GM18870 (cell line): Measurements from ENCODE around the gene POLR2E.

Experiments
- ATAC-seq: cut with Tn5 transposase; IDR thresholded peaks from one replicate; pipeline ENCODE4 v1.9.1; 2021; ENCODE audit warnings: moderate library complexity; ENCODE audit not compliant: unreplicated experiment

The POLR2E gene

DNA sequence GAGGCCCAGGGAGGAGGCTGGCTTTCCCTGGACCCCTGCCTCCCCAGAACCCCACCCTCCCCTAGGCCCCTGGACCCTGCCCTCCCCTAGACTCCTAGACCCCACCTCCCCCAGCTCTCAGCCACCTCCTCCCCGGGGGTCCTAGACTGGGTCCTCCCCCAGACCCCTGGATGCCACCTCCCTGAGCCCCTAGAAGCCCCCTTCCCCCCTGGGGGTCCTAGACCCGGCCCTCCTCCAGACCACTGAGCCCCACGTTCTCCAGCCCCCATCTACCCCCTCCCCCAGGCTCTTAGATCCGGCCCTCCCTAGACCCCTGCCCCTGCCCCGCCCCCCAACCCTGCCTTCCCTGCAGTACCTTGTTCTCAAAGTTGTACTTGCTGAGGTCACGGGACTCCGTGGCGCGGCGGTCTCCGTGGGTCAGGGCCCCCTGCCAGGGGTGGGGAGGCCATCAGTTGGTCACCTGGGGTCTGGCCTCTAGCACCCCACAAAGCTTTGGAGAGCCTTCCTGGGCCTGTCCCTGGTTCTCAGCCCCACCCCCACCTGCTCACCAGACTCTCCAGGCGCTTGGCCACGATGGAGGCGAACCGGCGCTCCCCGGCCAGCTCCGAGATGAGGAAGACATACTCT lies 16.6 kb upstream of the POLR2E start:
- no peak for ATAC-seq

DNA sequence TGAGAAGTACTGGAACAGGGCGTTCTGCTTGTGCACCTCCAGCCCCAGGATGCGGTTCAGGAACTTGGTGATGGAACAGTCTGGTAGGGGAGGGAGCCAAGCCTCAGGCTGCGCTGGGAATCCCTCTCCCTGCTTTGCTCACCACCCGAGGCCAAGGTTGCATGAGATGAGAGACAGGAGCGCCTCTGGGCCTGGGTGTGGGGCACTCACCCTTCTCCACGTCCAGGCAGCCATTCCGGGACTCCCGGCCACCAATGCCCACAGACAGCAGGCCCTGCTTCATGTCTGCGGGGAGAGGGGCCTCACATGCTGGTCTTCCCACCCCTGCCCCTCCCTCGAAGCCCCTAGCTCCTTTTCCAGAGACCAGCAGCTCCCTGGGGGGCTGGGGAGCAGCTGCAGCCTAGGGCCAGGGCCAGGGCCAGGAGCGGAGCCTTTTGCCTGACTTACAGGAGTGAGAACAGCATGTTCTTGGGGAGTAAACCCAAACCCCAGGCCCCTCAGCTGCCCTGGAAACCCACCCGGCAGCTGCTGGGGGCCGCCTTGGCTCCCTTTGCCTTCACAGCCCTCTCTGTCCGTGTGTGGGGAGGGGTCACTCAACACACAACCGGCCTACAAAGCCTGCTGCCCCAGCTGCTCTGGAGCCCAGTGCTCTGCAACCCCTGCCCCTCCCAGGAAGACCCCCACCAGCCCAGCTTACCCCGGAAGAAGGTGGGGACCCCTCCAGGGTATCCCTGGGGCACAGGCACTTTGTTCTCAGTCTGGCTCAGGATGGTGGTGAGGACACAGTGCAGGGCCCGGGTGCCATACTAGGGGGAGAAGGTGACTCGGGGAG lies 15.8 kb upstream of the POLR2E start:
- no peak for ATAC-seq

DNA sequence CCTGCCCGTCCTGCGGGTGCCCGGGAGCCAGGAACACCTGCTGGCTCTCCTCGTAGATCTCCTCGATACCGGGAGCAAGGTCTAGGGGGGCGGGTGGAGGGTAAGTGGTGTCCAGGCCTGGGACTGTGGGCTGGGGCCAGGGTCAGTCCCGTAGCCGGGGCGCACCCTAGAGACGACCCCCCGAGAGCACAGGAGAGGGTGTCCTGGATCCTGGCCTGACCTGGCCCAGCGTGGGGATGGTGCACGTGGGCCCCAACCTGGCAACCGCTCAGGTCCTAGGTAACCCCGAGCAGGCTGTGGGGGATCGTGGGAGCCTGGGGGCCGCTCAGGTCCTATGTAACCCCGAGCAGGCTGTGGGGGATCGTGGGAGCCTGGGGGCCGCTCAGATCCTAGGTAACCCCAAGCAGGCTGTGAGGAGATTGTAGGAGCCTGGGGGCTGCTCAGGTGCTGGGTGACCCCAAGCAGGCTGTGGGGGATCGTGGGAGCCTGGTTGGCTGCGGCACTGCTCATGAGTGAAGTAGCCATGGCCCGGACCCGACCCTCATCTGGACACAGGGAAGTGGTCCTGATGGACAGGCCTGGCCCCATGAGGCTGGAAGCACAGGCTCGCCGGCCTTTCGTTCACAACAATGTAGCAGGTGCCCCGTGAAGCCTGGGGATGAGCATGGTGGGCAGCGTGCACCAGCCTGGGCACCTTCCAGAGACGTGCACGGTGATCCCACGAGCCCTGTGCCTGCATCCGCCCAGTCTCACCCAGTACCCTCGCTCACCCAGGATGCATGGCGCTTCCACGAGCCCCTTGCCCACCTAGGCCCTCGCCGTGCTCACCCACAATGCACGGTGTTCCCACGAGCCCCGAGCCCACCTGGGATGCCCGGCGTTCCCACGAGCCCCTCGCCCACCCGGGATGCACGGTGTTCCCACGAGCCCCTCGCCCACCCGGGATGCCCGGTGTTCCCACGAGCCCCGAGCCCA lies 14.8 kb upstream of the POLR2E start:
- no peak for ATAC-seq

DNA sequence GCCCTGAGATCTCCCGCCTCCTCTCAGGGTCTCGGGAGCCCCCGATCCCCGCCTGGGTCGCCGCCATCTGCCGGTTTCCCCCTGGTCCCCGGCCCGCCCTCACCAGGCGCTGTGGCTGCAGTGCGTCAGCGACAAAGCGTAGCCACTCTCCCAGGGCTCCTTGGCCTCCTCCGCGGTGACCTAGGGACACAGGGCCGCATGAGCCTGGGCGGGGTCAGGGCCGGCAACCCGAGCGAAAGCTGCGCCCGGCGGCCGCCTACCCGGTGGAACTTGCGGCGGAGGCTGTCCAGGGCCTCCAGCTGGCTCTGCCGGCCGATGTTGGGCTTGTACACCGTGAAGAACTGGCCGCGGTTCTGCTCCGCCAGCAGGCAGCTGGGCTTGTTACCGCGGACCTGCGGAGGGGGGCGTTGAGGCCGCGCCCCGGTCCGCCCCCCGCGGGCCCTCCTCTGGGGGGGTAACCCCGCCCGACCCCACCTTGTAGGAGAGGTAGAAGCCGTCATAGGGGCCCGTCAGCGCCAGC lies 13.9 kb upstream of the POLR2E start:
- no peak for ATAC-seq

DNA sequence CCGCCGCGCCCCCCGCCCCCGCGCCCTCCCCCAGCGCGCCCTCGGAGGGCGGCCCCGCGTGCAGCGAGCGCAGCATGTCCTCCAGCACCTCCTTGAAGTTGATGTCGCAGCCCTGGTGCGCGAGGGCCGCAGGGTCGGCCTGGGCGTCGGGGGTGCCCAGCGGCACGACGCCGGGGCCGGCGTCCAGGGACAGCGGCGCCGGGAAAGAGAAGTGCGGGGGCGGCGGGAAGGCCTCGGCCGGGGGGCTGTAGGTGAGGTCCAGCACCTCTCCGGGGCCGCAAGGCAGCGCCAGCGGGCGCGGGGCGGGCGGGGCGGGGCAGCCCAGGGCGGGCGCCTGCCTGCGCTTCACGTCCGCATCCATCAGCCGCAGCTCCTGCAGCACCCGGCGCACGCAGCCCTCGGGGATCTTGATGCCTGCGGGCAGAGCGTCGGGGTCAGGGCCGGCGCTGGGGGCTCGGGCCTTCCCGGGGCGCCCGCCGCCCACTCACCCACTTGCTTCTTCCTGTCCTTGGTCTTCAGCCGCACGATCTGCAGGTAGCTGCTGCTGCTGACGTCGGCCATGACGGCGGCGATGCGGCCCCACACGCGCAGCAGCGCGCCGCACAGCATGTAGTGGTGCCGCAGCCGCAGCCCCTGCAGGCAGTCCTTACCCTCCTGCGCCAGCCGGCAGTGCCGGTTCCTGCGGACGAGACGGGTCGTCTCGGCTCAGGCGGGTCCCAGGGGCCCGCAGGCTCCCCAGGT lies 13.3 kb upstream of the POLR2E start:
- no peak for ATAC-seq

DNA sequence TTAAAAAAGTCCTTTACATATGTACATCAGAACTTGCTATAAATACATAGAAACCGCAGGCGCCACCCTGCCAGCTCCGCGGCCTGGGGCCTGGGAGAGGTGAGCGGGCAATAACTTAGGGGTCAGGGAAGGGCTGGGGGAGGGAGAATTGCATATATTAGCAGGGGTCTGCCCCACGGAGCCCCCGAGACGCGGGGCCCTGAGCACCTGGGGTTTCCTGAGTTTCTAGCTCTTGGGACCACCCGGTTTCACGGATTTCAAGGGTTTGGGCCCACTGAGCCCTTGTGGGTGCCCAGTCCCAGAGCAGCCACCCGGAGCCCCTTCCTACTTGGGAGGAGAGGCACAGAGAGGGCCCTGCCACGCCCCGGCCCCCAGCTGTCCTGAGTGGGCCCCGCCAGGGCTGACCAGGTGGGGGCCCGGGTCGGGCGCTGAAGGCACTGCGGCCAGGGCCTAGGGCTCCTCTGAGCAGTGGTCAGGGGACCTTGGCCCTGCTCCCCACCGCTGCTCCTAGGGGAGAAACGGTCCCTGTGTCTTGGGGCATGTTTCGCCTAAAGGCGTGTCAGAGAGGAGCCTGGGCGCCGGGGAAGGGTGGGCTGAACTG lies 12.6 kb upstream of the POLR2E start:
- no peak for ATAC-seq

DNA sequence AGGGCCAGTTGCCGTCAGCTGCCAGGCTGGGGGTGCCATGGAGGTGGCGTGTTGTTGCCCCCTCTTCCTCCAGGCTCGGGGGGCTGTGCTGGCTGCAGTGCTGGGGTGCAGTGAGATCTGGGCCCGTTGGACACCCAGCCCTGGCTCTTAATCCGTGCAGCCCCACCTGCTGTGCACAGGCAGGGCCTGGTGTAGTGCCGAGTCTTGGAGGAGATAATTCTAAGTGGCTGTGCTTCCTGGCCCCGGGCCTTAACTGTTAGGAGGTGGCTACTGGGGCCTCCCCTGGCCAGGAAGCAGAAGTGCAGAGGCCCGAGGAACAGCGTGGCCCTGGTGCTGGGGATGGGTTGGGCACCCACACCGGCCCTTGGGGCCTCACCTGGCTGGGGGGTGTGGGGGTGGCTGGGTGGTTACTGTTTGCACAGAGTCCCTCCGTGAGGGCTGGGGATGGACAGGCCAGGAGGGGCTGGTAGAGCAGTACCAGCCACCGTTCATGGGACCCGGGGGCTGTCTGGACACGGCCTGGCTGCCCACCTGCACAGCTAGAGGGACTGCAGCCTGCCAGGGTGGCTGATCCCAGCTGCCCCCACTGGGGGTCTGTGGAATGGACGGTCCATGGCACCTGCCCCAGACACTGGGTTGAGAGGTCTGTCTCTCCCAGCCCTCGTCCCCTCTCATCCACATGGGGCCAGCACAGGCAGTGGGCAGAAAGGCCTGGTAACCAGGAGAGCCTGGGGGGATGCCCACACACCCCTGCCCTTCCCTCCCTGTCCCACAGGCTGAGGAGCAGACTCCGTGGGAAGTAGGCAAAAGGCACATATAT lies 11.9 kb upstream of the POLR2E start:
- ATAC-seq, result no peak

DNA sequence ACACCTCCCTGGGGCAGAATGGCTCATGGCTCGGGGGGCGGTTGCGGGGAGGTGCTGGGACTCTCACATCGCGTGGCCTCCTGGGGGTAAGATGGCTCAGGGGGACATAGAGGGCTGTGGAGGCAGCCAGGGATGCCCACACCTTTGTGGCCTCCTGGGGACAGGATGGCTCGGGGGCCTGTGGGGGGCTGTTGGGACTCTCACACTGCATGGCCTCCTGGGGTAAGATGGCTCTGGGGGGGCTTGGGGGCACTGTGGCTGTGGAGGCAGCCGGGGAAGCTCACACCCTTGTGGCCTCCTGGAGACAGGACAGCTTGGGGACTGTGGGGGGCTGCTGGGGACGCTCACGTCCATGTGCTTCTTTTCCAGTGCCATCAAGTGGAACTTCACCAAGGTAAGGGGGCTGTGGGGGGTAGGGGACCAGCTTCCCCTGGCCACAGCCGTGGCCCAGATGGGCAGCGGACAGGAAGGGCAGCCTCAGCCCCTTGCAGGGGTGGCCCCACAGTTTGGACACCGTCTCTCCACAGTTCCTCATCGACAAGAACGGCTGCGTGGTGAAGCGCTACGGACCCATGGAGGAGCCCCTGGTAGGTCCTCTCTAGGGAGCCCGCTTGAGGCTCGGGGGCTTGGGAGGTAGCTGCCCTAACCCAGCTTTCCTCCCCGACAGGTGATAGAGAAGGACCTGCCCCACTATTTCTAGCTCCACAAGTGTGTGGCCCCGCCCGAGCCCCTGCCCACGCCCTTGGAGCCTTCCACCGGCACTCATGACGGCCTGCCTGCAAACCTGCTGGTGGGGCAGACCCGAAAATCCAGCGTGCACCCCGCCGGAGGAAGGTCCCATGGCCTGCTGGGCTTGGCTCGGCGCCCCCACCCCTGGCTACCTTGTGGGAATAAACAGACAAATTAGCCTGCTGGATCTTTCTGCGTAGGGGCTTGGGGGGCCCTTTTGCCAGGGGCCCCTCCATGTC lies 11.0 kb upstream of the POLR2E start:
- ATAC-seq, result no peak

DNA sequence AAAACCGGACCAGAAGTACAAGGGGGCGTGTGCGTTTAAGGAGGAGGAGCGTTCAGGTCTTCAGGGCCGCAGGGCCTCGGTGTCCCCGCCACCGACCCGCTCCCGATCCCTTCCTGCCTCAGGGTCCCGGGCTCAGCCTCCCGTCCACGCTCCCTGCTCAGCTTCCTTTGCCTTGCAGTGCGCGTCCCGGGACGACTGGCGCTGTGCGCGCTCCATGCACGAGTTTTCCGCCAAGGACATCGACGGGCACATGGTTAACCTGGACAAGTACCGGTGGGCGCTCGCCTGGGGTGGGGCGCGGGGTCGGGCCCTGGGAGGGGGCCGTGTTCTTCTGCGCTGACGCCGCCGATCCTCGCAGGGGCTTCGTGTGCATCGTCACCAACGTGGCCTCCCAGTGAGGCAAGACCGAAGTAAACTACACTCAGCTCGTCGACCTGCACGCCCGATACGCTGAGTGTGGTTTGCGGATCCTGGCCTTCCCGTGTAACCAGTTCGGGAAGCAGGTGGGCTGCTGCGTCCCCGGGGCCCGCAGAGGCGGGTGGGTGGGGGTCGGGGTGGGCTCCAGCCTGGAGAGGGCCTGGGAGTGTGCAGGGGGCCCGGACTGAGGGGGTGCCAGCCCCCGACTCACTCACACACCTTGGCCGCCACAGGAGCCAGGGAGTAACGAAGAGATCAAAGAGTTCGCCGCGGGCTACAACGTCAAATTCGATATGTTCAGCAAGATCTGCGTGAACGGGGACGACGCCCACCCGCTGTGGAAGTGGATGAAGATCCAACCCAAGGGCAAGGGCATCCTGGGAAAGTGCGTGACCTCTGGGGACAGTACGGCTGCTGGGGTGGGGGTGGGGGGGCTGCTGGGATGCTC lies 10.1 kb upstream of the POLR2E start:
- no peak for ATAC-seq

DNA sequence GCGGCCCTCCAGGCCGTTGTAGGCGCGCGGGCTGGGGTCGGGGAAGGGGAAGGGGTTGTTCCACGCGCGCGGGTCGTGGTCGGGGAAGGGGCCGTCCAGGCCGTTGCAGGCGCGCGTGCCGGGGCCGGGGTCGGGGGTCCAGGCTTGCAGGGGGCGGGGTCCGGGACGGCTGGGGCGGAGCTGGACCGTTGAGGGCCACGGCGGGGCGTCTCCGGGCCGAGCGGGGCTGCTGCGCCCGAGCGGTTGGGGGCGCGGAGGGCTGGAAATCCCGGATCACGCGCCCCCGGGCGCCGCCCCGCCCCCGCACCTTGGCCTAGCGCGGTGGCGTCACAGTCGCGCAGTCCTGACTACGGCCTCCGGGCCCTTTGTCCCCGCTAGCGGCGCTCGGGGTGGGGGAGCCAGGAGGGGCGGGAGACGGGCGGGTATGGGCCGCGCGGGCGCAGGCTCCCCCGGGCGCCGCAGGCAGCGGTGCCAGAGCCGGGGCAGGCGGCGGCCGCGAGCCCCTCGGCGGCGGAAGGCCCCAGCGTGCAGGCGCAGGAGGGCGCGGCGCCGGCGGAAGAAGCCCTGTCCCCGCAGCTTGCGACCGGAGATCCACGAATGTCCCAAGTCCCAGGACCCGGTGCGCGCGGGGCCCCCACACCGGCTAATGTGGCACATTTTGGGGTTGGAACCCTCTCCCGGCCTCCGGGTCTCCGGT lies 9.3 kb upstream of the POLR2E start:
- no peak for ATAC-seq

DNA sequence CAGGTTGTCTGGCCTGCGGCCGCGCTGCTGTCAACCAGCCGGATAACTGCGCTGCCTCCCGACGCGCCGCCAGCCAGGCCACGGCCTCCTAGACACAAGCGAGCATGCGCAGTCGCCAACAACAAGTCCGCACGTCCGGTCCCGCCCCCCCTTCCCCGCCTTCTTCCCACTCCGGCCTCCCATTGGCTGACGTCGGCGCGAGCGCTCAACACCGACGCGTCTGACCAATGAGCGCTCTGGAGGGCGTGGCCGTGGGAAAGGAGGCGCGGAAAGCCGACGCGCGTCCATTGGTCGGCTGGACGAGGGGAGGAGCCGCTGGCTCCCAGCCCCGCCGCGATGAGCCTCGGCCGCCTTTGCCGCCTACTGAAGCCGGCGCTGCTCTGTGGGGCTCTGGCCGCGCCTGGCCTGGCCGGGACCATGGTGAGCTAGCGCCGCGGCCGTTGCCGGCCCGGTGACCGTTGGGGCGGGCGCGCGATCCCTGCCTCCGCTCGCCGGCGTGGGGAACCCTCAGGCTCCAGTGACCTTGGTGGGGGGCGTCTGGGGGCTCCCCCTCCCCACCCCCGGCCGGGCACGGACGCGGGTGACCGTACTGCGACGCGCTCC lies 8.6 kb upstream of the POLR2E start, which contains the start of gene GPX4:
GPX4 (plus strand) TSS at position 287 of the 603 bp plus-strand sequence; CDS start at position 337, 50 bp downstream.
- ATAC-seq, result peak; percentile 36

DNA sequence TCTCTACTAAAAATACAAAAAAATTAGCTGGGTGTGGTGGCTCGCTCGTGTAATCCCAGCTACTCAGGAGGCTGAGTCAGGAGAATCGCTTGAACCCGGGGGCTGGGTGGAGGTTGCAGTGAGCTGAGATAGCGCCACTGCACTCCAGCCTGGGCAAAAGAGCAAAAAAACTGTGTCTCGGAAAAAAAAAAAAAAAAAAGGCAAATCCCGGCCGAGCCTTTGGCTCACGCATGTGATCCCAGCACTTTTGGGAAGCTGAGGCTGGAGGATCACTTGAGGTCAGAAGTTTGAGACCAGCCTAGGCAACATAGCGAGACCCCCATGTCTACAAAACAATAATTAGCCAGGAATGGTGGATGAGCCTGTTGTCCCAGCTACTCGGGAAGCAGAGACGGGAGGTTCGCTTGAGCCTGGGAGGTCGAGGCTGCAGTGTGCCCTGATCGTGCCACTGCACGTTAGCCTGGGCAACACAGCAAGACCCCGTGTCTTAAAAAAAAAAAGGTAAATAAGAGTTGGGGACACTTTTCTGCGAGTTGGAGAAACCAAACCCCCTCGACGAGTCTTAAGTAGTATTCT lies 8.0 kb upstream of the POLR2E start:
- peak; percentile 5 for ATAC-seq

DNA sequence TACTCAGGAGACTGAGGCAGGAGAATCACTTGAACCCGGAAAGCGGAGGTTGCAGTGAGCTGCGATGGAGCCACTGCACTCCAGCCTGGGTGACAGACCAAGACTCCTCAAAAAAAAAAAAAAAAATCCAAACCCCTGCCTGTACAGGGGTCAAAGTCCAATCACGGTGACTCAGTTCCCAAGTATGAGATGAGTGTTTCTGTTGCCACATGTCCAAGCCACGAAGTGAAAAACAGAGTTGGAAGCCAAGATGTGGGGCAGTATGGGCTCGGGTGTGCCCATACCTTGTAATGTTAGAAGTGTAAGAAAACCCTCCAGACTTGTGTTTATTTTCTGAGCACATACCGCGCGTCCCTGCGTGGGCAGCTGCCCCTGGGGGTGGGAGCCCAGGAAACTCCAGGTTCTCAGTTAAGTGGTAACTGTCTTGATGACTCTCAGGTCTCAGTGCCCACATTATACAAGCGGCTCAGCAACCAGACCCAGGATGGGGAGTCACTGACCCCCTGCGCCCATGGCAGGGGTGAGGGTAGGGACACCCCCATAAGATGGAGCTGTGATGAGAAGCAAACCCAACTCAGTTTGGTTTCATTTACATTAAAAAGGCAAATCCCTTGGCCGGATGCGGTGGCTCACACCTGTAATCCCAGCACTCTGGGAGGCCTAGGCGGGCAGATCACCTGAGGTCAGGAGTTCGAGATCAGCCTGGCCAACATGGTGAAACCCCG lies 7.4 kb upstream of the POLR2E start:
- peak; percentile 34 for ATAC-seq

DNA sequence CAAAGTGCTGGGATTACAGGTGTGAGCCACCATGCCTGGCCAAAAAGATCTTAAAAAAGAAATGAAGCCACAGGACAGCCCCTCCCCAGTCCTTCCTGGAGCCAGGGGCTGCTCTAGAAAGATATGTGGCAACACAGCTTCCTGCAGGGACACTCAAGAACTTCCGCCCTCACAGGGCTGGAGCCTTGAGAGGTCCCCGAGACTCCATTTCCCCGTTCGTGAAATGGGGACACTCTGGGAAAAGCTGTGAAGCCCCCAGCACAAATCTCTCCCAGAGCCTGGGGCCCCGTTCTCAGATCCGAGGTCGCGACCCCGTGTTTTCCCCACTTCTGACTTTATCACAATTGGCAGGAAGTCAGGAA lies 6.1 kb upstream of the POLR2E start:
- no peak for ATAC-seq
